Activated CD4-positive, alpha-beta T cell treated with anti-CD3 and anti-CD28 coated beads, Interleukin-10, Interleukin-2, amounts not matched to agents 100 ng/mL and 50 ng/mL, durations not matched to agents 16 hours and 8 hours (primary cell): ENCODE data around the gene CBFA2T3.
"Not testable (repeated sequence)": the region's sequence is repeated elsewhere in the genome, so short reads cannot be mapped to it uniquely, and the experiment has no call there.

Experiments
- DNase-seq: peaks from one replicate; pipeline ENCODE4 v3.0.0-alpha.2; 2020

Gene CBFA2T3

GRCh38 chr16:88977018-88977811, at the start of gene CBFA2T3:
CBFA2T3 (minus strand) TSS chr16:88977207; CDS start chr16:88976807, 400 bp downstream.
- no peak for DNase-seq

GRCh38 chr16:89026121-89026612, 49.2 kb upstream of the CBFA2T3 start:
- peak; percentile 93 for DNase-seq

- no peak for DNase-seq
Observed at GRCh38 chr16:89025636-89026035, 48.6 kb upstream of the CBFA2T3 start.

DNA sequence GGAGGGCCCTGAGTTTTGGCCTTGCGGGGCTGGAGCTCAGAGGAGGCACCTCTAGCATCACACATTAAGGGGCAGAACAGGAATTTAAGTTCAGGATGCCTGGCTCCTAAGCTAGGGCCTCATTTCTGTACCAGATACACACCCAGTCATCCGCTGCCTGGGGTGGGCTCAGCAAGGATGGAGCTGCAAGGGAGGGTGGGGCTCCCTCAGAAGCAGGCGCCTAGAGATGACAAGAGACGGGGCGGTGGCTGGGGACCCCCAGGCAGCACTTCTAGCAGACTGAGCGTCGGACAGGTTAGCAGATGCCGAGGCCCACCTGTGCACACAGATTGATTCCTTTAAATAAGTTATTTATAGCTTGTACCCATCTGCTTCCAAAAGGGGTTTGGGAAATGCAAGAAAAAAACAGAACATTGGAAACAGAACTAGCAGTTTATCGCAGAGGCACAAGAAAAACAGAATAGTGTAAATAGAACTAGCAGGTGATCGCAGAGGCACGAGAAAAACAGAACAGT, 47.6 kb upstream of the CBFA2T3 start:
- no peak for DNase-seq

GRCh38 chr16:89023621-89024511, 46.9 kb upstream of the CBFA2T3 start:
- no peak for DNase-seq

DNA sequence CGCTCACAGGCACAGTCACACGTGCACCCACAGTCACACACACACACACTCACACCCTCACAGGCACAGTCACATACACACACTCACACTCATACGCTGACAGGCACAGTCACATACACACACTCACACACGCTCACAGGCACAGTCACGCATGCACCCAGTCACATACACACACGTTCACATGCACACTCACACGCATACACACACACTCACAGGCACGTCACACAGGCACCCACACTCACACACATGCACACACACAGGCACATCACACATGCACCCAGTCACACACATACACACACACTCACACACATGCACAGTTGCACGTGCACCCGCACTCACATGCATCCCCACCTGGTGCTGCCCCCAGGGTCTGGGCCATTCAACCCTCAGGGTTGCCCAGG, 46.1 kb upstream of the CBFA2T3 start:
- DNase-seq, result no peak

- no peak for DNase-seq
Observed at GRCh38 chr16:89022051-89022836, 45.2 kb upstream of the CBFA2T3 start.

GRCh38 chr16:89020925-89021595, 44.1 kb upstream of the CBFA2T3 start:
- DNase-seq, result no peak

DNA sequence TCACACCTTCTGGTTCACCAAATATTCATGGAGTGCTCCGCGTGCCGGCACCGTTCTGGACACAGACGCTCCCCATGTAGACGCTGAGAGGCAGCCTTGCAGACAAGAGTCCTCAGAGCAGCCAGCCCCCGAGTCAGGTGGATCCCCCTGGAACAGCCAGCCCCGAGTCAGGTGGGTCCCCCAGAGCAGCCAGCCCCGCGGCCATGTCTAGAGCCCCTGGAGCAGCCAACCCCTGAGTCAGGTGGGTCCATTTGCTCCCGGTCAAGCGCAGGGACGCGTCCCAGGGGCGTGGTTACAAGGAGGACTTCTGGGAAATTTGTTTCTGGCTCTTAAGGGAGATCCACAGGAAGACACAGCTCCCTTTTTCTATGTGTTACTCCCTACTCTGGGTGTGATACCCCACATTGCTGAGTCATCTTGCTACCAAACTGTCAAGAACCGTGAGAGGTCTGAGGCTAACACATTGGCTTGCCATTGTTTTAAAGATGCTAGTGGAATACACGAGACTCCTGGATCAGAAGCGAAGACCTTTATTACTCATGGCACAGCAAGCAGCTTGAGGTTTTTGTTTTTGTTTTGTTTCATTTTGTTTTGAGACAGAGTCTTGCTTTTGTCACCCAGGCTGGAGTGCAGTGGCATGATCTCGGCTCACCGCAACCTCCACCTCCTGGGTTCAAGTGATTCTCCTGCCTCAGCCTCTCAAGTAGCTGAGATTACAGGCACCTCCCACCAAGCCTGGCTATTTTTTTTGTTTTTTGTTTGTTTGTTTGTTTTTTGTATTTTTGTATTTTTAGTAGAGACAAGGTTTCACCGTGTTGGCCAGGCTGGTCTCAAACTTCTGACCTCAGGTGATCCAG, 43.3 kb upstream of the CBFA2T3 start:
- peak; percentile 95 for DNase-seq

- DNase-seq, result no peak
Observed at GRCh38 chr16:89019511-89019910, 42.5 kb upstream of the CBFA2T3 start.

GRCh38 chr16:89018282-89019158, 41.5 kb upstream of the CBFA2T3 start:
- no peak for DNase-seq

DNA sequence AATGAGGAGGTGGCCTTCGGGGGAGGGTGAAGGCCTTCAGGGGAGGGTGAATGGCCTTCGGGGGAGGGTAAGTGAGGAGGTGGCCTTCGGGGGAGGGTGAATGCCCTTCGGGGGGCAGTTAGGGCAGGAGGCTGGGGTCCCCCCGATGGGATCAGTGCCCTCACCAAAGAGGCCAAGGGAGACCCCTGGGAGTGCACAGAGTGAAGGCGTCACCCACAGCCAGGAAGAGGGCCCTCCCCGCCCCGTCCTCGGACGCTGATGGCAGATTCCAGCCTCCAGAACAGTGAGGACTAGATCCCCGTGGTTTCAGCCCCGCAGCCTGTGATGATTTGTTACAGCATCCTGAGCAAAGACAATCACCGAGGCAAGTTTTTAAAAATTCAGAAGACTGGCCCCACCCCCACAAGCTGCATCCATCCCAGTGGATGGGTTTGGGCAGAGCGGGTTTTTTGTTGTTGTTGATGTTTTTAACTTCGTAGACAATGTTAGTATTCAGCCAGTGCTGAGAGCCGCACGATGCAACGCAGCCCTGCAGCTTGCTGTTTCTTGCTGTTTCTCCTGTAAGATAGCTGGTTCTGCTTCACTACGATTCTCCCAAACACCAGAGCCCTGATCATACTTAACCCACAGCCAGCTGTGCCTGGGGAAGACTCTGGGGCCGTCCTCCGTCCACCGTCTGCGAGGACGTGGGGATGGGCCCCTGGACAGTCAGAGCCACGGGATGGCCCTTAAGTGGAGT, 40.7 kb upstream of the CBFA2T3 start:
- no peak for DNase-seq

- not testable (repeated sequence) for DNase-seq
Observed at GRCh38 chr16:89016561-89016960, 39.6 kb upstream of the CBFA2T3 start.

GRCh38 chr16:89015271-89015859, 38.4 kb upstream of the CBFA2T3 start:
- no peak for DNase-seq

GRCh38 chr16:89014403-89015230, 37.6 kb upstream of the CBFA2T3 start:
- no peak for DNase-seq

- DNase-seq, result no peak
Observed at GRCh38 chr16:89013692-89014402, 36.8 kb upstream of the CBFA2T3 start.

DNA sequence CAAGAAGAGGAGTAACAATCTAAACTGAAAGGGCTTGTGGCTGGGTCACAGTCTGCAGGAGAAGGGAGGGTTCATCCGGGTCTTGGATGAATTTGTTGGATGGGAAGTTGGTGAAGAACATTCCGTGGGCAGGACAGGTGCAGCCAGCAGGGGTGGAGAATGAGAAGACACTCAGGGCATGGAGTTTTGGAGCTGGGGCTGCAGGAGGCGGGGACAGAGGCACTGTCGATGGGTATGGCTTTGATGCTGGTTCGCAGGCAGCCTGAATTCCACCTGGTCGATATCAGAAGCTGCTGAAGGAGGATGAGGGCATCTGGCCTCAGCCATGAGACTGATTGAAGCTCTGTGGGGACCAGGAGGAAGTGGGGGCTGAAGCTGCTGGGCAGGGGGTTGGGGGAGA, 36.1 kb upstream of the CBFA2T3 start:
- no peak for DNase-seq
